Liver (tissue), 9 donors: ENCODE results near the gene DARS1. TPM values are rescaled to one million over a fixed set of nuclear protein-coding genes. Genes with fewer than 3 reads are reported as not detected.

Experiments used
- DNase-seq: peaks from one replicate; pipeline ENCODE4 v3.0.0-alpha.2; 2017; ENCODE audit warnings: low spot score
- H3K27ac ChIP-seq, 2 donors: one replicate each; pipeline ENCODE4 v1.7.0; 2013; ENCODE audit warnings: inconsistent platforms in 2 of 2, low read length in 2 of 2, control low read depth in 1 of 2, low read depth in 1 of 2, mild to moderate bottlenecking in 1 of 2
- H3K27me3 ChIP-seq, 4 donors: one replicate each; pipeline versions ENCODE4 v1.6.1 to v1.7.0; 2013; ENCODE audit warnings: low read length in 3 of 4, inconsistent platforms in 1 of 4, mild to moderate bottlenecking in 1 of 4, moderate library complexity in 1 of 4; ENCODE audit not compliant: control insufficient read depth in 4 of 4, insufficient read depth in 4 of 4
- H3K36me3 ChIP-seq, 4 donors: one replicate each; pipeline versions ENCODE4 v1.6.1 to v1.7.0; 2013; ENCODE audit warnings: low read length in 3 of 4, mild to moderate bottlenecking in 3 of 4, low read depth in 1 of 4, moderate library complexity in 1 of 4; ENCODE audit not compliant: control insufficient read depth in 4 of 4, insufficient read depth in 3 of 4
- H3K4me1 ChIP-seq, 4 donors: one replicate each; pipeline versions ENCODE4 v1.6.1 to v1.7.0; 2013; ENCODE audit warnings: low read length in 3 of 4, mild to moderate bottlenecking in 3 of 4, moderate library complexity in 1 of 4; ENCODE audit not compliant: control insufficient read depth in 4 of 4, insufficient read depth in 4 of 4
- H3K4me3 ChIP-seq, 3 donors: one replicate each; pipeline versions ENCODE4 v1.6.1 to v1.7.0; 2013; ENCODE audit warnings: low read length in 3 of 3, control low read depth in 1 of 3, low read depth in 1 of 3, mild to moderate bottlenecking in 1 of 3
- H3K9ac ChIP-seq, 2 donors: one replicate each; pipeline ENCODE4 v1.7.0; 2013; ENCODE audit warnings: low read length in 2 of 2, mild to moderate bottlenecking in 2 of 2, moderate library complexity in 2 of 2, control low read depth in 1 of 2, low read depth in 1 of 2
- H3K9me3 ChIP-seq, 4 donors: one replicate each; pipeline versions ENCODE4 v1.6.1 to v1.7.0; 2013; ENCODE audit warnings: low read length in 3 of 4; ENCODE audit not compliant: control insufficient read depth in 4 of 4
- CTCF ChIP-seq: fragments of 150-350 bp; IDR thresholded peaks from 2 replicates; pipeline ENCODE4 v1.5.1; 2017; ENCODE audit warnings: improper control_type of control experiment, low read depth, low read length; ENCODE audit not compliant: missing input control
- EGR1 ChIP-seq, 2 donors: IDR thresholded peaks; 2 replicates each; pipeline ENCODE4 v1.6.1; 2016 to 2018; ENCODE audit warnings: antibody characterized with exemption in 2 of 2, low read depth in 2 of 2
- FOXA1 ChIP-seq: IDR thresholded peaks from 2 replicates; pipeline ENCODE4 v1.6.1; 2016; ENCODE audit warnings: antibody characterized with exemption
- GABPA ChIP-seq, 2 donors: IDR thresholded peaks in 1 of 2; conservative IDR thresholded peaks in 1 of 2; 2 replicates each; pipeline ENCODE4 v1.6.1; 2016; ENCODE audit warnings: antibody characterized with exemption in 2 of 2, mild to moderate bottlenecking in 1 of 2, moderate library complexity in 1 of 2
- HNF4A ChIP-seq, 2 donors: conservative IDR thresholded peaks; 2 replicates each; pipeline ENCODE4 v1.6.1; 2016; ENCODE audit warnings: antibody characterized with exemption in 2 of 2, mild to moderate bottlenecking in 2 of 2
- HNF4G ChIP-seq: IDR thresholded peaks from 2 replicates; pipeline ENCODE4 v1.6.1; 2016; ENCODE audit warnings: antibody characterized with exemption
- JUND ChIP-seq, 2 donors: IDR thresholded peaks; 2 replicates each; pipeline ENCODE4 v1.6.1; 2016; ENCODE audit warnings: antibody characterized with exemption in 2 of 2
- MAX ChIP-seq: IDR thresholded peaks from 2 replicates; pipeline ENCODE4 v1.6.1; 2016; ENCODE audit warnings: antibody characterized with exemption
- NR2F2 ChIP-seq: IDR thresholded peaks from 2 replicates; pipeline ENCODE4 v1.6.1; 2016; ENCODE audit warnings: antibody characterized with exemption
- RAD21 ChIP-seq, 2 donors: IDR thresholded peaks; 2 replicates each; pipeline ENCODE4 v1.6.1; 2016; ENCODE audit warnings: antibody characterized with exemption in 2 of 2, mild to moderate bottlenecking in 2 of 2
- REST ChIP-seq: IDR thresholded peaks from 2 replicates; pipeline ENCODE4 v1.6.1; 2016; ENCODE audit warnings: antibody characterized with exemption, mild to moderate bottlenecking
- RXRA ChIP-seq, 2 donors: IDR thresholded peaks; 2 replicates each; pipeline ENCODE4 v1.6.1; 2017 to 2018; ENCODE audit warnings: antibody characterized with exemption in 2 of 2, mild to moderate bottlenecking in 1 of 2
- SP1 ChIP-seq: IDR thresholded peaks from 2 replicates; pipeline ENCODE4 v1.6.1; 2018; ENCODE audit warnings: antibody characterized with exemption, mild to moderate bottlenecking
- TAF1 ChIP-seq: conservative IDR thresholded peaks from 2 replicates; pipeline ENCODE4 v1.6.1; 2016; ENCODE audit warnings: antibody characterized with exemption, mild to moderate bottlenecking
- YY1 ChIP-seq: IDR thresholded peaks from 2 replicates; pipeline ENCODE4 v1.6.1; 2016; ENCODE audit warnings: antibody characterized with exemption, mild to moderate bottlenecking
- WGBS: extraction: QIAGEN DNeasy Blood & Tissue Kit; methylation state at CpG from one replicate; pipeline ENCODE4 v1.1.7; 2013; 5-methylcytosine and 5-hydroxymethylcytosine counted together
- polyA plus RNA-seq, 2 donors: library from polyadenylated mRNA; stranded (reverse) in 1 of 2; unstranded in 1 of 2; fragments of 200-250 nt in 1 of 2; fragments of >200 nt in 1 of 2; fragmentation: Nextera tagmentation in 1 of 2; extraction: Ambion mirVana in 1 of 2; gene quantifications; one replicate each; pipeline versions ENCODE4 v1.2.1 to v1.2.3, GENCODE V29; 2013 to 2015
- total RNA-seq, 2 donors: library from RNA; depleted of rRNA; stranded (reverse); fragments of >200 nt; gene quantifications; one replicate each; pipeline ENCODE4 v1.2.3, GENCODE V29; 2014
- TF ChIP-seq, protein P1 (sequence below): IDR thresholded peaks from 2 replicates; pipeline ENCODE4 v1.6.1; 2016; ENCODE audit warnings: antibody characterized with exemption
- donor health status: healthy.
- donor health status: healthy.
- donor health status: healthy.
- donor health status: healthy.
- donor health status: healthy.

DARS1 gene
- total and polyA plus RNA-seq, 4 donors, result 25.0 to 44.1 (median 32.6) TPM

DNA sequence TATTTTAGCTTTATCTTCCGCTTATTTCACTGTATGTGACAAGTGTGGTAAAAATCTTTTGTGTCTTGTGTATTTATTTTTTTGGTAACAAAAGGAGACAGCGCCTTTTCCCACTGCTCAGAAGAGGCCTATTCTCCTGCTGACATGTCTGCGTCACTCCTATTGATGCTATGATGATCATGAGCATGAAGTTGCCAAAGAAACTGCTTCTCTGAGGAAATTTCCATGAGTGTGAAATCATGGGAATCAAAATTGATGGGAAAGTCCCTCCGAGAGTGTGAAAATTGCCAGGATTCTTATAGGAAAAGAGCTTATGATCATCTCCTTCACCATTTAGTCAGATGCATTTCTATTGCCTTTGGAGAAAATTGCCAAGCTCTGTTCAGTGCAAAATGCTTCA is 36.5 kb upstream of the DARS1 start:
- 97% methylated on average over 4 of the region's 4 CpGs for WGBS
- peaks cover 0 to 2% (median 0%) of the 10 kb centered on the region in 4 donors for H3K27me3 ChIP-seq
- TF ChIP-seq SP1, result no peak
- no peak for TF ChIP-seq TAF1
- TF ChIP-seq CTCF, result no peak
- TF ChIP-seq EGR1 (IDR thresholded peaks at IDR 0.05; ENCODE audit: low read depth in 2 of 2), result no peak
- TF ChIP-seq NR2F2, result no peak
- TF ChIP-seq JUND (IDR thresholded peaks at IDR 0.05), result no peak
- TF ChIP-seq, protein P1, sequence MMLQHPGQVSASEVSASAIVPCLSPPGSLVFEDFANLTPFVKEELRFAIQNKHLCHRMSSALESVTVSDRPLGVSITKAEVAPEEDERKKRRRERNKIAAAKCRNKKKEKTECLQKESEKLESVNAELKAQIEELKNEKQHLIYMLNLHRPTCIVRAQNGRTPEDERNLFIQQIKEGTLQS, result no peak
- TF ChIP-seq HNF4A (conservative IDR thresholded peaks at IDR 0.05), result no peak
- TF ChIP-seq MAX, result no peak
- no peak for TF ChIP-seq RXRA (IDR thresholded peaks at IDR 0.05)
- DNase-seq, result no peak
- no peak overlapping the region for H3K4me3 ChIP-seq
- H3K36me3 ChIP-seq, result no peaks in the 10 kb centered on the region
- H3K9me3 ChIP-seq, result no peaks in the 10 kb centered on the region
- no peak overlapping the region for H3K27ac ChIP-seq
- H3K4me1 ChIP-seq, result no peaks in the 10 kb centered on the region
- no peak overlapping the region for H3K9ac ChIP-seq

- no peaks in the 10 kb centered on the region for H3K36me3 ChIP-seq
- no peak overlapping the region for H3K9ac ChIP-seq
- H3K4me3 ChIP-seq, result no peak overlapping the region
- 61% methylated on average over 2 of the region's 2 CpGs for WGBS
- no peaks in the 10 kb centered on the region for H3K9me3 ChIP-seq
- TF ChIP-seq JUND (IDR thresholded peaks at IDR 0.05) (no peak), EGR1 (IDR thresholded peaks at IDR 0.05; ENCODE audit: low read depth in 2 of 2) (no peak), MAX (no peak), CTCF (no peak), REST (no peak), RXRA (IDR thresholded peaks at IDR 0.05) (no peak), HNF4G (no peak), GABPA (IDR thresholded peaks at IDR 0.05 in 1 of 2, conservative IDR thresholded peaks at IDR 0.05 in 1 of 2) (no peak), FOXA1 (no peak), YY1 (no peak), SP1 (no peak), HNF4A (conservative IDR thresholded peaks at IDR 0.05) (no peak), RAD21 (IDR thresholded peaks at IDR 0.05) (no peak)
- DNase-seq, result no peak
- no peaks in the 10 kb centered on the region for H3K4me1 ChIP-seq
- no peak overlapping the region for H3K27ac ChIP-seq
- H3K27me3 ChIP-seq, result peaks cover 0 to 2% (median 0%) of the 10 kb centered on the region in 4 donors
Measured at GRCh38 chr2:136021406-136021805, 36.0 kb upstream of the DARS1 start.
